Measurements from ENCODE around the gene TMEM86A. TPM values are rescaled to one million over a fixed set of nuclear protein-coding genes. Genes with fewer than 3 reads are reported as not detected.

TMEM86A gene
- total and polyA plus RNA-seq, 2 of the 8 experiments (the other 6 are each of a cell fraction or from before 2014, with no cell fraction given): 1.5 to 1.7 TPM

DNA sequence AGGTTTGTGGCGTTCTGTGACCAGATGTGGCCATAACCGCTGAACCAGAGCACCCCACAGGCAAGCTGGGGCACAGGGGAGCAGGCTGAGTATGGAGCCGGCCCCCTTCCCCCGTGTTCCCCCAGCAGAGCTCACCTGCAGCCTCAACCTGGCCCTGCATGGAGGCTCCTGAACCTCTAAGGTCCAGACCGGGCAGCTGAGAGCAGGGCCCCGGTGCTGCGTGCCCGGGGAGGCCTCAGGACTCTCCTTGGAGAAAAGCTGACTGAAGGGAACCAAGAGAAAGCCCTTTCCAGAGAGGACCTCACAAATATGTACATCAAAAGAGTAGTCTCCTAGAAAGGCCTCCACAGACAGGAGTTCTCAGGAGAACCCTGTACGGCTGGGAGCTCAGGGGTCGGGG lies 44.8 kb downstream of the TMEM86A start:
- Histone ChIP-seq H3K4me1 (replicated peaks in 1 of 4; ENCODE audit: control insufficient read depth in 3 of 4, insufficient read depth in 4 of 4, low read length in 3 of 4) (no peaks in the 10 kb centered on the region), H4K91ac (replicated peaks; ENCODE audit: insufficient read length, low read length) (no peak overlapping the region), H3K4me2 (ENCODE audit: insufficient read depth in 1 of 2, low read depth in 2 of 2, low read length in 2 of 2) (no peak overlapping the region), H3K18ac (ENCODE audit: extremely low read depth, low read length) (no peak overlapping the region), H3K4ac (replicated peaks; ENCODE audit: insufficient read length, low read depth, low read length) (no peak overlapping the region), H3K23ac (ENCODE audit: insufficient read length) (no peak overlapping the region), H3K14ac (ENCODE audit: insufficient read length) (no peak overlapping the region), H3K27me3 (replicated peaks in 1 of 4; ENCODE audit: control insufficient read depth in 3 of 4, extremely low read depth in 1 of 4, insufficient read depth in 3 of 4, low read length in 3 of 4) (no peaks in the 10 kb centered on the region), H3K27ac (ENCODE audit: low read depth, low read length) (no peak overlapping the region), H2AFZ (ENCODE audit: low read length) (no peak overlapping the region), H2BK20ac (ENCODE audit: low read length) (no peak overlapping the region), H2AK5ac (ENCODE audit: low read depth, low read length) (no peak overlapping the region), H3K9me3 (ENCODE audit: insufficient read depth in 2 of 2, low read depth in 1 of 2, low read length in 1 of 2) (no peaks in the 10 kb centered on the region), H2BK12ac (ENCODE audit: low read depth, low read length) (no peak overlapping the region), H4K8ac (ENCODE audit: extremely low read depth, insufficient read depth, low read length) (no peak overlapping the region), H3K9ac (replicated peaks in 1 of 4; ENCODE audit: extremely low read depth in 1 of 4, low read depth in 3 of 4, low read length in 3 of 4) (no peak overlapping the region), H4K5ac (ENCODE audit: insufficient read length, low read depth, low read length) (no peak overlapping the region), H3K36me3 (ENCODE audit: control insufficient read depth in 2 of 4, insufficient read depth in 4 of 4, low read length in 3 of 4) (no peaks in the 10 kb centered on the region), H2BK120ac (replicated peaks; ENCODE audit: low read depth, low read length) (no peak overlapping the region), H3K56ac (replicated peaks; ENCODE audit: insufficient read length, low read depth, low read length) (no peak overlapping the region), H3K79me1 (ENCODE audit: low read depth, low read length) (no peaks in the 10 kb centered on the region), H3K79me2 (ENCODE audit: control insufficient read depth in 1 of 2, insufficient read depth in 2 of 2, low read length in 2 of 2) (no peaks in the 10 kb centered on the region), H2BK5ac (ENCODE audit: low read depth, low read length) (no peak overlapping the region), H3K23me2 (ENCODE audit: low read depth, low read length) (no peaks in the 10 kb centered on the region), H3K4me3 (ENCODE audit: extremely low read depth in 1 of 4, insufficient read depth in 2 of 4, low read depth in 3 of 4, low read length in 4 of 4) (no peak overlapping the region), H2BK15ac (ENCODE audit: low read length) (no peak overlapping the region), H4K20me1 (replicated peaks in 1 of 2; ENCODE audit: control insufficient read depth in 1 of 2, insufficient read depth in 2 of 2, low read length in 2 of 2) (no peaks in the 10 kb centered on the region)
- WGBS, 2 experiments (ENCODE audit: extremely low coverage in 1 of 2, insufficient coverage in 1 of 2, insufficient read length in 1 of 2, insufficient replicate concordance in 2 of 2, low coverage in 1 of 2, low lambda C conversion rate in 2 of 2, missing lambda C conversion rate in 1 of 2): 88% methylated on average over 10 of the region's 10 CpGs; no CpG with 5 or more reads in 1 of the 2 experiments
- FAIRE-seq: no peak
- ChIA-PET POLR2A (ENCODE audit: partially characterized antibody) (no interaction called here), CTCF (ENCODE audit: partially characterized antibody) (interaction anchor here (0.6 to 16.4 kb wide), 6 partner anchors 9 to 92 kb away, joined by 3 to 244 read pairs (median 10); partner anchors contain the start of gene IGSF22)
- TF ChIP-seq CREB1 (IDR thresholded peaks at IDR 0.05) (no peak), SP4 (IDR thresholded peaks at IDR 0.05; ENCODE audit: low read length) (no peak), EZH2 (IDR thresholded peaks at IDR 0.05; ENCODE audit: low read depth, low read length, severe bottlenecking) (no peak), EP300 (IDR thresholded peaks at IDR 0.05; ENCODE audit: borderline replicate concordance in 1 of 2, low read depth in 2 of 2, low read length in 2 of 2) (no peak)
- no peak for DNase-seq (ENCODE audit: low read depth in 1 of 2, low spot score in 2 of 2)
